Activated CD4-positive, alpha-beta memory T cell treated with anti-CD3 and anti-CD28 coated beads, Interleukin-2, amount 10 ng/mL, durations not matched to agents 7 days and 5 days (primary cell): Measurements from ENCODE around the gene SH2B3. TPM values are rescaled to one million over a fixed set of nuclear protein-coding genes. Genes with fewer than 3 reads are reported as not detected.
"Not testable (repeated sequence)": the region's sequence is repeated elsewhere in the genome, so short reads cannot be mapped to it uniquely, and the experiment has no call there.

Experiments
- CTCF ChIA-PET: fragments of 350-600 bp; sonication (Branson Sonifier 250); formaldehyde crosslinking; loops from one replicate; lab custom pipeline; 2021; ENCODE audit warnings: antibody characterized with exemption, inconsistent platforms; lab: Charles Lee
- POLR2A ChIA-PET: fragments of 350-600 bp; sonication (Branson Sonifier 250); formaldehyde crosslinking; loops from one replicate; lab custom pipeline; 2021; ENCODE audit warnings: antibody characterized with exemption; lab: Charles Lee
- DNase-seq: peaks from one replicate; pipeline ENCODE4 v3.0.0-alpha.2; 2020
- H3K27ac Mint-ChIP-seq: one replicate; pipeline ENCODE4 v1.8.0; 2021; ENCODE audit warnings: mild to moderate bottlenecking, mixed read lengths
- H3K27me3 Mint-ChIP-seq: one replicate; pipeline ENCODE4 v1.8.0; 2021; ENCODE audit warnings: mixed read lengths
- H3K36me3 Mint-ChIP-seq: one replicate; pipeline ENCODE4 v1.8.0; 2021; ENCODE audit warnings: low read depth, mixed read lengths
- H3K4me1 Mint-ChIP-seq: one replicate; pipeline ENCODE4 v1.8.0; 2021; ENCODE audit warnings: mixed read lengths
- H3K4me3 Mint-ChIP-seq: one replicate; pipeline ENCODE4 v1.8.0; 2021; ENCODE audit warnings: mild to moderate bottlenecking, mixed read lengths
- H3K9me3 Mint-ChIP-seq: one replicate; pipeline ENCODE4 v1.8.0; 2021; ENCODE audit warnings: mixed read lengths
- total RNA-seq, 2 experiments: library from RNA; stranded (reverse); gene quantifications; one replicate each; pipeline ENCODE4 v1.2.3, GENCODE V29; 2021

Gene SH2B3
- total RNA-seq, 2 experiments from 2014 or later = 18.8 to 20.2 TPM

DNA sequence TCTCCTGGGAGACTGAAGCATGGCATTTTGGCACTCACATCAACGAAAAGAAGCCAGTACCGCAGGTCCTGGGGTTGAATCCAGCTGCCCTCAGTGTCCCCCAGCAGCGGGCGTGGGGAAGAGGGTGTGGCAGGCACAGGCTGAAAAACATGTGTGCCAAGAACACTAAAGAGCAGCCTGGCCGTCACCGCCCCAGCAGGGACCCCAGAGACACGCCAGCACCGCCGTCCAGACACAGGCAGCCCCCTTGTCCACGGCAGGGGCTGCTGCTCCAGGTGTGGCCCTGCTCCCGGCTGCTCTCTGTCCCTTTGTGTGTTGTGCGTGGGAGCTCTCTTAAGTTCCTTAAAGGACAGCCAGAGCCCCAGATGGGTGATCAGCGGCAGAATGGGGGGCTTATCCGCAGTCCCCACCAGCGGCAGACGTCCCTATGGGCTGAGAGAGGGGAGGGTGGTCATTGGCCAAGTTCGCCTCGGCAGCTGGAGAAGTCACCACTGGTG, 37.4 kb upstream of the SH2B3 start:
- no peak for DNase-seq
- no peaks in the 10 kb centered on the region for H3K36me3 Mint-ChIP-seq
- POLR2A ChIA-PET = interaction anchor here (1.0 to 1.1 kb wide), 2 partner anchors 62 to 83 kb away, joined by 3 read pairs; no protein-coding TSS in a partner anchor

DNA sequence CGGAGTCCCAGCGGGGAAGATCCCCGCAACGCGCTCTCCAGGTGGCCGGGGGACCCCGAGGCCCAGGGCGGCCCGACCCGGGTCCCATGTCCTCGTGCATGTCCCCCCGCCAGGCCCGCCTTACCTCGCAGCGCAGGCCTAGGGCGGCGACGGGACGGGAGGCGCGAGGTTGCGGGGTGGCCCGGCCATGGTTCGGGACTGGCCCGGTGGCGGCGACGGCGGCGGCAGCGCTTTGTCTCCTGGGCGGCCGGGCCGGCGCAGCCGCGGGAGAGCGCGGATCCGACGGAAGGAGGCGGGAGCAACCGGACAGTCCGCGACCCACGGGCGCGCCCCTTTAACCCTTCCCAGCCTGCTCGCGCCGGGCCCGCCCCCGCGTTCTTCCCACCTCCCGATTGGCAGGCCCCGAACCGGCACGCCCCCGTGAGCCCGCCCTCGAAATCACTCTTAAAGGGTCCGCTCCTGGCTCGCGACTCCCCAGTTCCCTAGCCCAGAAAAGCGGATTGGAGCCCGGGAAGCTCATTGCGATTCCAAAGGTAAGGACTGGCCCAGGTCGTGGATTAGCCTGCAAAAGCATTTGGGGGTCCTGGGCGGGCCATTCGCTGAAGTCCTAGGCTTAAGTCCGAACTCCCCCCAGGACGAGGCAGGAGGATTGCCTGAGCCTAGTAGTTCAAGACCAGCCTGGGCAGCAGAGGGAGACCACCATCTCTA, 36.8 kb upstream of the SH2B3 start, which contains the start of gene PHETA1:
Gene PHETA1, minus strand, starts transcription at position 308 of the 708 bp plus-strand sequence. CDS start 5,668 bp downstream, outside the sequence.
- H3K27me3 Mint-ChIP-seq = peaks cover 12% of the 10 kb centered on the region
- POLR2A ChIA-PET = interaction anchor here (1.0 to 1.1 kb wide), 2 partner anchors 61 to 83 kb away, joined by 3 read pairs; no protein-coding TSS in a partner anchor
- H3K36me3 Mint-ChIP-seq = no peaks in the 10 kb centered on the region
- peaks cover 10% of the 10 kb centered on the region for H3K4me1 Mint-ChIP-seq
- peak within 1 kb of the TSS; percentile 75 for H3K4me3 Mint-ChIP-seq
- no peaks in the 10 kb centered on the region for H3K9me3 Mint-ChIP-seq
- no peak within 1 kb of the TSS for H3K27ac Mint-ChIP-seq
- CTCF ChIA-PET = interaction anchor here (0.9 to 1.6 kb wide), 3 partner anchors 27 to 83 kb away, joined by 3 to 10 read pairs (median 7); no protein-coding TSS in a partner anchor
- DNase-seq = peak; percentile 80

More for the DNA sequence above, 37.4 kb upstream of the SH2B3 start:
- Mint-ChIP-seq H3K9me3 (no peaks in the 10 kb centered on the region), H3K27me3 (peaks cover 12% of the 10 kb centered on the region), H3K4me3 (peak overlapping the region; percentile 53), H3K4me1 (peaks cover 10% of the 10 kb centered on the region), H3K27ac (no peak overlapping the region)
- CTCF ChIA-PET = interaction anchor here (0.6 to 1.5 kb wide), 4 partner anchors 28 to 1465 kb away, joined by 3 to 10 read pairs (median 3); no protein-coding TSS in a partner anchor

DNA sequence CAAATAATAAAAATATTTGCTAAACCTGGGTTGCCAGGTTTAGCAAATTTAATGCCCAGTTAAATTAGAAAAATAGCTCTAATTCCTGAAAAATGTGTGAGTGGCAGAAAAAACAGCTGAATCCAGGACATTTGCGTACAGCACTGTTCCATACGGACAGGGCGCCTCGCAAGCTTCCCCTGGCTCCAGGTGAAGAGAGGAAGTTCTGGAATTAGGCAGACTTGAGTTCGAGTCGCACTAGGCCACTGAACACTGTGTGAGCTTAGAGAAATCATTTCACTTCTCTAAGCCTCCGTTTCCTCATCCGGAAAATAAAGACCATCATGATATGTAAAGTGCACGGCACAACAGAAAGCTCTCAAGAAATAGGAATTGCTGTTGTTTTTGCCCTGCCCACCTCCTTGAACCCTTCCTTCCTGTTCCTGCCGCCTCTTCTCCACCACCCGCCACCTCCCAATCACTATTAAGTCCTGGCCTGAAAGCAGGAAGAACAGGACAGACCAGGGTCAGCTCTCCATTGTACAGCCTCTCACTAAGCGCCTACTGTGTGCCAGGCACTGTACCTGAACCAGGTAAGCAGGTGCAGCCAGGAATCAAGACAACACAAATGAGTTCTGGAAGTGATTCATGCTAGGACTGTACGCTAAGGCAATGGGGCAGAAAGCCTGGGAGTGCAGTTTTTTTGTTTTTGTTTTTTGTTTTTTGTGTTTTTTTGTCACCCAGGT, 36.1 kb upstream of the SH2B3 start:
- POLR2A ChIA-PET = no interaction called here
- H3K27me3 Mint-ChIP-seq = peaks cover 12% of the 10 kb centered on the region
- H3K27ac Mint-ChIP-seq = no peak overlapping the region
- no peaks in the 10 kb centered on the region for H3K9me3 Mint-ChIP-seq
- CTCF ChIA-PET = interaction anchor here (0.9 to 1.6 kb wide), 2 partner anchors 27 to 82 kb away, joined by 3 to 7 read pairs; no protein-coding TSS in a partner anchor
- peak overlapping the region; percentile 75 for H3K4me3 Mint-ChIP-seq
- peaks cover 10% of the 10 kb centered on the region for H3K4me1 Mint-ChIP-seq
- DNase-seq = no peak
- H3K36me3 Mint-ChIP-seq = no peaks in the 10 kb centered on the region

DNA sequence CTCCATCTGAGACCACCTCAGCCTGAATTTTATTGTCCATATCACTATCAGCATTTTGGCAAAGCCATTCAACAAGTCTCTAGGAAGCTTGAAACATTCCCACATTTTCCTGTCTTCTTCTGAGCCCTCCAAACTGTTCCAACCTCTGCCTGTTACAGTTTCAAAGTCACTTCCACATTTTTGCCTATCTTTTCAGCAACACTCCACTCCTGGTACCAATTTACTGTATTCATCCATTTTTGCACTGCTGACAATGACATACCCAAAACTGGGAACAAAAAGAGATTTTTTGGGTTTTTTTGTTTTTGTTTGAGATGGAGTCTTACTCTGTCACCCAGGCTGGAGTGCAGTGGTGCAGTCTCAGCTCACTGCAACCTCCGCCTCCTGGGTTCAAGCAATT, 32.5 kb upstream of the SH2B3 start:
- H3K4me1 Mint-ChIP-seq, POLR2A ChIA-PET, CTCF ChIA-PET, DNase-seq, H3K4me3 Mint-ChIP-seq, H3K36me3 Mint-ChIP-seq, H3K9me3 Mint-ChIP-seq, H3K27me3 Mint-ChIP-seq, H3K27ac Mint-ChIP-seq: not testable (repeated sequence)

DNA sequence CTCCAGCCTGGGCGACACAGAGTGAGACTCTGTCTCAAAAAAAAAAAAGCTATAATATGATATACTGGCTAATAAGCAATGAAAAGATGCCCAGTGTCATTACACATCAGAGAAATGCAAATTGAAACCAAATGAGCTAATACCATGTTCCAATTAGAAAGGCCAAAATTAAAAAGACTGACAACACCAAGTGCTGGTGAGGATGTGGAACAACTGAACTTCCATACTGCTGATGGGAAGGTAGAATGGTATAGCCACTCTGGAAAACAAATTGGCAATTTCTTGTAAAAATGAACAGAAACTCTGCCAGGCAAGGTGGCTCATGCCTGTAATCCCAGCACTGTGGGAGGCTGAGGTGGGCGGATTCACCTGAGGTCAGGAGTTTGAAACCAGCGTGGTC, 28.3 kb upstream of the SH2B3 start:
- no peak for DNase-seq
- Mint-ChIP-seq H3K4me1 (no peaks in the 10 kb centered on the region), H3K27ac (no peak overlapping the region), H3K36me3 (no peaks in the 10 kb centered on the region), H3K4me3 (no peak overlapping the region), H3K9me3 (peaks cover 2% of the 10 kb centered on the region), H3K27me3 (peaks cover 20% of the 10 kb centered on the region)
- ChIA-PET CTCF (no interaction called here), POLR2A (no interaction called here)

DNA sequence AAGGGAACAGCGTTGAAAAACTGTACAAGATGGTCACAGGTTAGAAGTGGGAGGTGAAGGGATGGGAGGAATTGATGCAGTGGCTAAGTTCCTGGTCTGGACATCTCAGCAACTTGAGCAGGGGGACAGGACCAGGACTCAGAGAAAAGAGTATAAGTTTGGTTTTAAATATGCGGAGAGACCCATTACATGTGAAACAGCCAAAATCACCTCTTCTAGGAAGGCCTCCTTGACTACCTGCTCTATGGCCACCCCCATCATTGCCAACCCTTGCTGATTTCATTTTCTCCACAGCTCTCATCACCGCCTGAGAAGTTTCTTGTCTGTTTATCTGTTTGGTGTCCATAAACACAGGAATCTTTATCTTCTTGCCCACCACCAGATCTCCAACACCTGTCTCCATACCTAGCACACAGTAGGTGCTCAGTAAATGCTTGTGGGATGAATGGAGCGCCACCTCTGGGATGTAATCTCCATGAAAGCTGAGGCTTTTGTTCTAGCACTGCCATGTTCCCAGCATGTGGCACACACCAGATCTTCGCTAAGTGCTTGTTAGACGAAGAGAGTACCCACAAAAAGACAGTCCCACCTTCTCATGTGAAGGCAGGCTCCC, 25.7 kb upstream of the SH2B3 start:
- H3K27ac Mint-ChIP-seq = no peak overlapping the region
- no peaks in the 10 kb centered on the region for H3K4me1 Mint-ChIP-seq
- H3K4me3 Mint-ChIP-seq = no peak overlapping the region
- POLR2A ChIA-PET = no interaction called here
- peaks cover 30% of the 10 kb centered on the region for H3K27me3 Mint-ChIP-seq
- CTCF ChIA-PET = interaction anchor here (1.0 kb wide), 1 partner anchor 16 kb away, joined by 3 read pairs; no protein-coding TSS in a partner anchor
- H3K9me3 Mint-ChIP-seq = peaks cover 2% of the 10 kb centered on the region
- H3K36me3 Mint-ChIP-seq = no peaks in the 10 kb centered on the region
- DNase-seq = no peak

DNA sequence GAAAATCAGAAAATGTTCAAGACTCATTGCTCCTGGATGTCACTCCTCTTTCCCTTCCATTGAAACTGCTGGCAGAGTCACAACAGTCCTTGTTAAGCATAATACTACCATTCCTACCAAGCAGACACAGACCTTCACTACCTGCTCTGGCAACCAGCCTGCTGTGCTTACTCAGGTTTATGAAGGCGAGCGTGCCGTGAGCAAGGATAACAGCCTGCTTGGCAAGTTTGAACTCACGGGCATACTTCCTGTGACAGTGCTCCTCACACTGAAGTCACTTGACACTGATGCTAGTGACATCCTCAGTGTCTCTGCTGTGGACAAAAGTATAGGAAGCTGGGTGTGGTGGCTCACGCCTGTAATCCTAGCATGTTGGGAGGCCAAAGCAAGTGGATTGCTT, 21.1 kb upstream of the SH2B3 start:
- CTCF ChIA-PET = interaction anchor here (2.4 kb wide), 1 partner anchor 12 kb away, joined by 18 read pairs; no protein-coding TSS in a partner anchor
- no peak for DNase-seq
- Mint-ChIP-seq H3K27ac (no peak overlapping the region), H3K27me3 (peaks cover 39% of the 10 kb centered on the region), H3K4me3 (no peak overlapping the region), H3K9me3 (no peaks in the 10 kb centered on the region), H3K4me1 (no peaks in the 10 kb centered on the region), H3K36me3 (no peaks in the 10 kb centered on the region)
- POLR2A ChIA-PET = no interaction called here

DNA sequence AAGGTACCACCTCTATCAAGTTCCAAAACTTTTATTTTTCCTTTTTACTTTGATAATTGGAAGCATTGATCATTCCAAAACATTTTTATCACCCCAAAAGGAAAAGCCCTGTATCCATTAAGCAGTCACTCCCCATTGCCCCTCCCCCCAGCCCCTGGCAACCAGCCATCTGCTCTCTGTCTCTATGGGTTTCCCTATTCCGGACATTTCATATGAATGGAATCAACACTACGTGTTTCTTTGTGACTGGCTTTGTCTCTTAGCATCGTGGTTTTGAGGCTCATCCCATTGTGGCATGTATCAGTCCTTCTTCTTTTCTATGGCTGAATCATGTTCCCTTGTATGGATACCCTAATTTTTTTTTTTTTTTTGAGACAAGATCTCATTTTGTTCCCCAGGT, 18.8 kb upstream of the SH2B3 start:
- H3K9me3 Mint-ChIP-seq = no peaks in the 10 kb centered on the region
- H3K27me3 Mint-ChIP-seq = peaks cover 24% of the 10 kb centered on the region
- H3K27ac Mint-ChIP-seq = no peak overlapping the region
- ChIA-PET POLR2A (no interaction called here), CTCF (interaction anchor here (0.7 to 1.3 kb wide), 2 partner anchors 65 to 94 kb away, joined by 3 to 5 read pairs; no protein-coding TSS in a partner anchor)
- no peaks in the 10 kb centered on the region for H3K4me1 Mint-ChIP-seq
- no peaks in the 10 kb centered on the region for H3K36me3 Mint-ChIP-seq
- no peak for DNase-seq
- H3K4me3 Mint-ChIP-seq = no peak overlapping the region

DNA sequence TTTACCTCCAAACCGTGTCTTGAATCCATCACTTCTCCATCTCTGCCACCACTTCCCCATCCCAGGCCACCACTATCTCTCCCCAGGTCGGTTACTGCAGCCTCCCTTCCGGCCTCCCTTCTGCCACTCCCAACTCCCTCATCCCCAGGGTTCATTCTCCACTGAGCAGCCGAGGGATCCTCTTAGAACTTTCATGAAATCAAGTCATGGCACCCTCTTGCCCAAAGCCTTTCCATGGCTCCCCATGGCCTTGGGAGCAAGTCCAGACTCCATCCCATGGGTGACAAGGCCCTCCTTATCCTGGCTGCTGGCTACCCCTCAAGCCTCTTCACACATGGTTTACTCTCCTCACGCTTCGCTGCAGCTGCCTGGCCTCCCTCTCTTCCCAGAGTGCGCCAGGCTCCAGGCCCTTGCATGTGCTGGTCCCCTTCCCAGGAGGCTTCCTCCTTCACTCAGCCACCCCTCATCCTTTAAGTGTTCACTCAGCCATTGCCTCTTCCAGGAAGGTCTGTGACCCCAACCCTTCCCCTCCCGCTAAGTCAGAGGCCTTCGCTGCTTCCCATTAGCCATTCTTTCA, 17.9 kb upstream of the SH2B3 start:
- H3K27me3 Mint-ChIP-seq = peaks cover 20% of the 10 kb centered on the region
- H3K36me3 Mint-ChIP-seq = no peaks in the 10 kb centered on the region
- POLR2A ChIA-PET = no interaction called here
- H3K4me1 Mint-ChIP-seq = no peaks in the 10 kb centered on the region
- H3K4me3 Mint-ChIP-seq = no peak overlapping the region
- CTCF ChIA-PET = interaction anchor here (0.7 kb wide), 1 partner anchor 93 kb away, joined by 3 read pairs; no protein-coding TSS in a partner anchor
- H3K27ac Mint-ChIP-seq = no peak overlapping the region
- no peaks in the 10 kb centered on the region for H3K9me3 Mint-ChIP-seq
- DNase-seq = no peak

DNA sequence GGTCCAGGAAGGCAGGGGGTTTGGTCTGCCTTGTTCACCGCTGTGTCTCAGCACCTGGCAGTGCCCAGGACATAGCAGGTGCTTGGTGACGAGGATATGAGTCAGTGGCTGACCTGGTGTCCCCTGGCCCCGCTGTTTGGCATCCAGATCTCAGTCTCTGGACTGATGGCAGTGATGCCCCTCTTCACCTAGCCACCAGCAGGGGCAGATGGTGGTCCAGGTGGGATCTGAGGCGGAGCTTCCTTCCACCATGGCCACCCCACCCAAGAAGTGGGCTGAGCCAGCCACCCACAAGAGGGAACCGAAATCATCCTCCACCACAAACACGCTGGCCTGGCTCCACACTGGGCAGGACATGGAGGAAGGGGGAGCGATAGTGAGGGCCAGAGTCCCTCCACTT, 16.1 kb upstream of the SH2B3 start:
- H3K4me3 Mint-ChIP-seq = no peak overlapping the region
- H3K36me3 Mint-ChIP-seq = no peaks in the 10 kb centered on the region
- H3K4me1 Mint-ChIP-seq = no peaks in the 10 kb centered on the region
- ChIA-PET POLR2A (no interaction called here), CTCF (interaction anchor here (1.5 kb wide), 1 partner anchor 62 kb away, joined by 3 read pairs; no protein-coding TSS in a partner anchor)
- H3K27ac Mint-ChIP-seq = no peak overlapping the region
- no peaks in the 10 kb centered on the region for H3K9me3 Mint-ChIP-seq
- H3K27me3 Mint-ChIP-seq = peaks cover 19% of the 10 kb centered on the region
- no peak for DNase-seq

DNA sequence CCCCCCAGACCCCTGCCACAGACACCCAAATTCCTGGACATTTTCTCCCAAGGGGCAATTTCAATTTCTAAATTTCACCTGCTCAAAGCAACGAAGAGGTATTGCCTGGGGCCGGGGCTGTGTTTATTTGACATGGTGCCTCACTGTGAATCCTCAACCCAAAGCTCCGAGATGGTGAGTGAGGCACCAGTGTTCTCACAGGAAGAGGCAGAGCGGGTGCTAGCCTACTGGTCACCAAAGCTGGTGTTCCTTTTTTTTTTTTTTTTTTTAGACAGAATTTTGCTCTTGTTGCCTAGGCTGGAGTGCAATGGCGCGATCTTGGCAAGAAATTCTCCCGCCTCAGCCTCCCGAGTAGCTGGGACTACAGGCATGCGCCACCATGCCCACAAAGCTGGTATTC, 14.8 kb upstream of the SH2B3 start:
- Mint-ChIP-seq H3K27ac (no peak overlapping the region), H3K4me3 (no peak overlapping the region), H3K9me3 (no peaks in the 10 kb centered on the region), H3K27me3 (peaks cover 8% of the 10 kb centered on the region), H3K36me3 (no peaks in the 10 kb centered on the region), H3K4me1 (no peaks in the 10 kb centered on the region)
- ChIA-PET CTCF (no interaction called here), POLR2A (no interaction called here)
- no peak for DNase-seq

DNA sequence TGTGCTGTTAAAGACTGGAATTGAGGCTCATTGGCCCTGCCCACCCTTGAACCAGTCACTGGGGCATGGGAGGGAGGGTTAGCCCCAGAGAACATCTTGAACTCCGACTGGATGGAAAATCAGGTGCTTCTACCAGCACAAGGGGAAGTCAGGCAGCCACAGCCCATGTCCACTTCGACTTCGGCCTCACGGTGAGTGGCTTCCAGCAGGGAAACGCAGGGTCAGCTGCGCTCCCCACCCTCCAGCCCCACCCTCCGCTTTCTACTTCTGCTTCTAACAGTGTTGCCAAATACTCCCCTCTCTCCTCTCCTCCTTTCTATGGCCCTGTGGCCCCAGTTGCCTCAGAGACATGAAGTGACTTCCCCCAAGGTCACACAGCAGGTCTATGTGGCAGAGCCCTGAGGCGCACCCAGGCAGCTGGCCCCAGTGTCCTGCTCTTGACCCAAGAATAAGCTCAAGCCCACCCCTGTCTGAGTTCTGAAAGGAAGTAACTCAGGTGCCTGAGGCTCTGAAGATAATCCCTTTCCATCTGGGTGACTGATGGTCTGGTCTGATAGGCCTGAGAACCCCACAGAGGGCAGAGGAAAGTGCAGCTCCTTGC, 11.9 kb upstream of the SH2B3 start:
- H3K4me1 Mint-ChIP-seq = peaks cover 9% of the 10 kb centered on the region
- no peak overlapping the region for H3K27ac Mint-ChIP-seq
- peaks cover 7% of the 10 kb centered on the region for H3K27me3 Mint-ChIP-seq
- H3K4me3 Mint-ChIP-seq = no peak overlapping the region
- DNase-seq = no peak
- no peaks in the 10 kb centered on the region for H3K36me3 Mint-ChIP-seq
- no peaks in the 10 kb centered on the region for H3K9me3 Mint-ChIP-seq
- ChIA-PET POLR2A (no interaction called here), CTCF (interaction anchor here (13.4 kb wide), 1 partner anchor 61 kb away, joined by 527 read pairs; no protein-coding TSS in a partner anchor)
